ENCODE measurements around the gene IGF2R. TPM values are rescaled to one million over a fixed set of nuclear protein-coding genes. Genes with fewer than 3 reads are reported as not detected.
A peak's percentile ranks its signal among the peaks of the same experiment; 100 is the strongest.

The IGF2R gene
- polyA plus RNA-seq, 1 donor (not counting 4 experiments of a cell fraction or from before 2014, with no cell fraction given), result 40.9 TPM

GRCh38 chr6:160137989-160138835 lies 169.3 kb downstream of the IGF2R start:
- Histone ChIP-seq H3K4me2 (ENCODE audit: control insufficient read depth, extremely low read depth, insufficient read depth, low read depth, low read length) (no peak overlapping the region), H3K27ac (ENCODE audit: control insufficient read depth, insufficient read depth, low read length) (no peak overlapping the region), H3K9me1 (ENCODE audit: control insufficient read depth, extremely low read depth, insufficient read depth, low read length) (no peaks in the 10 kb centered on the region), H3K79me2 (ENCODE audit: control insufficient read depth, insufficient read depth, low read length) (no peaks in the 10 kb centered on the region), H3K4me1 (ENCODE audit: control insufficient read depth, extremely low read depth, insufficient read depth, low read length) (peaks cover 10% of the 10 kb centered on the region), H3K27me3 (ENCODE audit: control insufficient read depth, extremely low read depth, insufficient read depth, low read length) (no peaks in the 10 kb centered on the region), H2AFZ (ENCODE audit: control insufficient read depth, low read length) (no peak overlapping the region), H3K36me3 (ENCODE audit: control insufficient read depth in 2 of 2, extremely low read depth in 1 of 2, insufficient read depth in 2 of 2, low read length in 2 of 2) (peaks cover 0 to 4% of the 10 kb centered on the region in 2 experiments), H3K9ac (ENCODE audit: control insufficient read depth, extremely low read depth, insufficient read depth, low read length) (no peak overlapping the region), H3K9me3 (ENCODE audit: control insufficient read depth, low read depth, low read length) (no peaks in the 10 kb centered on the region), H3K4me3 (ENCODE audit: control insufficient read depth in 2 of 3, extremely low read depth in 1 of 3, insufficient read depth in 2 of 3, low read depth in 1 of 3, low read length in 3 of 3) (no peak overlapping the region), H4K20me1 (ENCODE audit: control insufficient read depth, extremely low read depth, insufficient read depth, low read length) (no peaks in the 10 kb centered on the region)
- dilution Hi-C loops (cut with MboI; ENCODE audit: extremely low pct_ligation_motif_present, low sequenced_read_pairs), result no loop called here
- TF ChIP-seq CTCF (optimal IDR thresholded peaks at IDR 0.05 in 1 of 3, IDR thresholded peaks at IDR 0.05 in 1 of 3, conservative IDR thresholded peaks at IDR 0.05 in 1 of 3; ENCODE audit: extremely low read depth in 1 of 3, insufficient read depth in 2 of 3, low read length in 3 of 3), result peak; percentile 69 to 77 (median 76)
- TF ChIP-seq EZH2 (IDR thresholded peaks at IDR 0.05; ENCODE audit: low read length), result no peak
- DNase-seq (ENCODE audit: low read depth, low spot score) (no peak), FAIRE-seq (peak; percentile 69)

GRCh38 chr6:160138839-160139419 lies 170.0 kb downstream of the IGF2R start:
- Histone ChIP-seq H4K20me1 (ENCODE audit: control insufficient read depth, extremely low read depth, insufficient read depth, low read length) (no peaks in the 10 kb centered on the region), H3K36me3 (ENCODE audit: control insufficient read depth in 2 of 2, extremely low read depth in 1 of 2, insufficient read depth in 2 of 2, low read length in 2 of 2) (peaks cover 0 to 4% of the 10 kb centered on the region in 2 experiments), H3K9ac (ENCODE audit: control insufficient read depth, extremely low read depth, insufficient read depth, low read length) (no peak overlapping the region), H3K79me2 (ENCODE audit: control insufficient read depth, insufficient read depth, low read length) (no peaks in the 10 kb centered on the region), H3K4me3 (ENCODE audit: control insufficient read depth in 2 of 3, extremely low read depth in 1 of 3, insufficient read depth in 2 of 3, low read depth in 1 of 3, low read length in 3 of 3) (no peak overlapping the region), H3K27ac (ENCODE audit: control insufficient read depth, insufficient read depth, low read length) (no peak overlapping the region), H3K4me2 (ENCODE audit: control insufficient read depth, extremely low read depth, insufficient read depth, low read depth, low read length) (no peak overlapping the region), H2AFZ (ENCODE audit: control insufficient read depth, low read length) (no peak overlapping the region), H3K27me3 (ENCODE audit: control insufficient read depth, extremely low read depth, insufficient read depth, low read length) (no peaks in the 10 kb centered on the region), H3K4me1 (ENCODE audit: control insufficient read depth, extremely low read depth, insufficient read depth, low read length) (peaks cover 10% of the 10 kb centered on the region), H3K9me3 (ENCODE audit: control insufficient read depth, low read depth, low read length) (no peaks in the 10 kb centered on the region), H3K9me1 (ENCODE audit: control insufficient read depth, extremely low read depth, insufficient read depth, low read length) (no peaks in the 10 kb centered on the region)
- TF ChIP-seq CTCF (optimal IDR thresholded peaks at IDR 0.05 in 1 of 3, IDR thresholded peaks at IDR 0.05 in 1 of 3, conservative IDR thresholded peaks at IDR 0.05 in 1 of 3; ENCODE audit: extremely low read depth in 1 of 3, insufficient read depth in 2 of 3, low read length in 3 of 3) (peak in 1 of 3 experiments; percentile 1), EZH2 (IDR thresholded peaks at IDR 0.05; ENCODE audit: low read length) (no peak)
- DNase-seq (ENCODE audit: low read depth, low spot score) (no peak), FAIRE-seq (peak; percentile 13)
- dilution Hi-C loops (cut with MboI; ENCODE audit: extremely low pct_ligation_motif_present, low sequenced_read_pairs), result no loop called here

Measured in keratinocyte (primary cell).